ENCODE measurements around the gene TREML1.

DNA sequence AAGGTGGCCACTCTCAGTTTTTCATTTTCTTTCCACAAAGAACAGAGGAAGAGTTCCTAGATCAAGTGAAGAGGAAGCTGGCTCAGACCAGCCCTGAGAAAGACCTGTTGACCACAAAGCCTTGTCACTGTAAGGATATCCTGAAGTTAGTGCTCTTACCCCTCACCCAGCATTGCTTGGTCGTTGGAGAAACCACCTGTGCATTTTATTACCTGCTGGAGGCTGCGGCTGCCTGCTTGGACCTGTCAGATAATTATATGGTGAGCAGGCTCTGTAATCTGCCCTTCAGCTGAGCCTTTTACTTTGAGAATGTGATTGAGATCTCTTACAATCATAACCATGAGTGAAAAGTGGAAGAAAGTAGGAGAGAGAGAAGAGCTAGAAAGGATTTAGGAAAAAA lies 21.9 kb downstream of the TREML1 start:
- TF ChIP-seq CTCF (IDR thresholded peaks at IDR 0.05) (no peak), EP300 (IDR thresholded peaks at IDR 0.05; ENCODE audit: low read depth) (no peak), POLR2AphosphoS5 (IDR thresholded peaks at IDR 0.05) (no peak), POLR2A (IDR thresholded peaks at IDR 0.05) (no peak)
